Fibroblast of upper back skin (primary cell): ENCODE measurements around the gene GRK5.

ENCODE experiments used
- DNase-seq: peaks from one replicate; pipeline ENCODE4 v3.0.0-alpha.2; 2013

The GRK5 gene

DNA sequence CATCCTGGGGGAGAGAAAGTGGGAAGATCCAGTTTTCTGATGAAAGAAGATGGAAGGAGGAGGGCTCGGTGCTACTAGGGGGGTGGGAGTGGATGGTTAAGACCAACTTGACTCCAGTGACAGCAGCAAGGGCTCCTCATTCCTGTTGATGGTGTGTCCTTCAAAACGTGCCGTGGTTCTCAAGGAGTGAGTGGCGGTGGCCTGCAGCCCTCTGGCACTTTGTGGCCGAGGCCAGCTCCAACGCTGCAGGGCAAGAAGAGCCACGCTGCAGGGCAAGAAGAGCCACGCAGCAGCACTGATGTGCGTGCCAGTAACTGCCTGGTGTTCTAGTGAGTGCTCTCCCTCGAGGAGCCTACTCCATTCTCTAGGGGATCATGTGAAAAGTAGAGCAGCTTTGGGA is 72.1 kb downstream of the GRK5 start:
- no peak for DNase-seq

GRCh38 chr10:119281581-119282071 is 74.3 kb downstream of the GRK5 start:
- no peak for DNase-seq

- no peak for DNase-seq
These were observed 75.1 kb downstream of the GRK5 start for GRCh38 chr10:119282446-119282845.

DNA sequence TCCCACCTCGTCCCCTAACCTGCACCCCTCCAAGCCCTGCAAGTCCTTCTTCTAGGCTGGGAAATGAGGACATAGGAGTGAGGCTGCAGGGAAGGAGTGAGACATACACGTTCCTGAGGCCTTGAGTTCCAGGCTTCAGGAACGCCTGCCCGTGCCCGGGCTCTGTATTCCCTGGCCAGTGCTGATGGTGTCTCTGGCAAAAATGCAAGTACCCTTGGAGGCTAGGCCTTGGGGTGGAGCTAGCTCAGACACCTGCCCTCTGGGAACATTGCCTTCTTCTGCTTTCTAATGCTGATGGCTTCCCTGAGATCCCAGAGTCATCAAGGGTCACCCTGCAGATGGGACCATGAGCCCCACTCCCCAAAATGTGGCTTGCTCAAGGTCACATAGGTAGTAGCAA is 76.0 kb downstream of the GRK5 start:
- no peak for DNase-seq

DNA sequence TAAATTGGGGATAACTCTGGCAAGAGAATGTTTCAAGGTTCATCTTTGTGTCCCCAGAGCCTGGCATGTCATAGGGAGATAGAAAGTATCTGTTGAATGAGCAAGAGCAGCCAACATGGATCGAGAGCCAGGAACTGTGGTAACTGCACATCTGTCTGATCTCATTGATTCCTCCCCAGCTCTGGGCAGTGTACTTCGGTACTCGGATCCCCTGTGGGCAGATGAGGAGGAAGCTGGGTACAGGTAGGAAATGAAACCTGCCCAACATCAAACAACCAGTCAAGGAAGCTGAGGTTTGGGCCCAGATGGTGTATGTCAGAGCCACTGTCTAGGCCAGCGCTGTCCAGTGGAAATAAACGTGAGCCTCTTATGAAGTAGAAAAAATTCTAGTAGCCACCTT is 76.4 kb downstream of the GRK5 start:
- no peak for DNase-seq

- DNase-seq, result no peak
These were observed 77.3 kb downstream of the GRK5 start for GRCh38 chr10:119284679-119285096.

DNA sequence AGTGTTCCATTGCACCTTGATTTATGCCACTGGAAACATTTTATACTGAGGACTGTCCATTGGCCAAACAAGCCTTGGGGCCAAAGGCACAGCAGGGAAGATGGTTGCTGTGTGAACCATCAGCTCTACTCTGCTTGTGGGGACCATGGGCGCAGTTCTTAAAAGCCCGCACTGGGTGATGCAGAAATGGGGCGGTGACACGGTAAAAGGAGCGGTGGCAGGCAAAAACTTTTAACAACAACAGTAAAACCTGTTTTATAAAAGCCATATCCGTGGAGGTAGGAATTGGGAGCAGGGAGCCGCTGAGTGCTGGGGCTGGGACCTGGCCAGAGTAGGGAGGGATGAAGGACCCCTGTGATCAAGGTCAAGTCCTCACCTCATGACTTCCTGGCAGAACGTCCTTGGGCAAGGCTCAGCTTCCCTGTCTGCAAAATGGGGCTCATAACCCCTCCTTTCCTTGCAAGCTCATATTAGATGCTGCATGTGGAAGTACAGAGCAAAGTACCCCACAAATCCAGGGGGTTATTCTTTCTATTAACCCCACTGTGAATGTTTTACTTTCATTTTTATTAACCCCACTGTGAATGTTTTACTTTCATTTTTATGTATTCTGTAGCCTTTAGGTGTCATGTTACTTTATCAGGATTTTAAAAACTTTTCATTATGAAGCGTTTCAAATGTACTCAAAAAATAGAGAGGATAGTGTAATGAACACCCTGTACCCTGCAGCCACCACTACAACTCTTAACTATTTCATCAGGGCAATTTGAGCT is 78.3 kb downstream of the GRK5 start:
- no peak for DNase-seq

DNA sequence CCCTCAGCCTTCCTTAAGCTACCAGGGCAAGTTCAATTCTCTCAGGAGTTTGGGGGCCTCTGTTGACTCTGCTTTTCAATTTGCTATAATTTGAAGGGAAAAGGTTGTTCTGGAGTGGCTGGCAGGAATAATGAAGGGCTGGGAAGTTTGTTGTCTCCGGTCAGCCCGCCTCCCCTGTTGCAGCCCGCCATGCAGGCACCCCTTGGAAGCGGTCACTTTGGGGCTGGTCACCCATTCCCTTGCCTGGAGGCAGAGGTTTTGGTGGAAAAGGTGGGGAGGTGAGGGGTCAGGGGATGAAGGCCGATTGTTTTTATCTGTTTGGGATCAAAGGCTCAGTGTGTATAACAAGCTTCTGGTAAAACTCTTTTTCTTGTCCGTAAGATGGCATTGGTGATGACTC is 79.1 kb downstream of the GRK5 start:
- no peak for DNase-seq

- DNase-seq, result no peak
These were observed 79.7 kb downstream of the GRK5 start for GRCh38 chr10:119286983-119287633.

DNA sequence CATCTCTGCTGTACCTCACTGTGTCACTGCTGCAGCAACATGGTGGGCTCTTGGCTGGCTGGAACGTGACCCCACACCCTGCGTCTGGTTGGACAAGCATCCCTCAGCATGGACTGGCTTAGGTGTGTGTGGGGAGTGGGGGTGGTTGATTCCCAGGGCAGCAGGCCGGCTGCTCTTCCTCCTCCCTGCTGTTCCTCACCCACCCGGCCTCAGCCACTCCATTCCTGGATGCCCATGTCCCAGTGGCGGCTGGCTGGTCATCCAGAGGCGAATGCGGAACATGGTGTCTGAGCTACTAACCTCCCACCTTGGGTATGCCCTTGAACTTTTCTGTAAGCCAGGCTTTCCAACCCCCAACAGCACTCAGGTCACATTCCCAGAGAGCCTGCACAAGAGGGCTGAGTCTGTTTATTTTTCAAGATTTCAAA is 81.2 kb downstream of the GRK5 start:
- DNase-seq, result no peak

DNA sequence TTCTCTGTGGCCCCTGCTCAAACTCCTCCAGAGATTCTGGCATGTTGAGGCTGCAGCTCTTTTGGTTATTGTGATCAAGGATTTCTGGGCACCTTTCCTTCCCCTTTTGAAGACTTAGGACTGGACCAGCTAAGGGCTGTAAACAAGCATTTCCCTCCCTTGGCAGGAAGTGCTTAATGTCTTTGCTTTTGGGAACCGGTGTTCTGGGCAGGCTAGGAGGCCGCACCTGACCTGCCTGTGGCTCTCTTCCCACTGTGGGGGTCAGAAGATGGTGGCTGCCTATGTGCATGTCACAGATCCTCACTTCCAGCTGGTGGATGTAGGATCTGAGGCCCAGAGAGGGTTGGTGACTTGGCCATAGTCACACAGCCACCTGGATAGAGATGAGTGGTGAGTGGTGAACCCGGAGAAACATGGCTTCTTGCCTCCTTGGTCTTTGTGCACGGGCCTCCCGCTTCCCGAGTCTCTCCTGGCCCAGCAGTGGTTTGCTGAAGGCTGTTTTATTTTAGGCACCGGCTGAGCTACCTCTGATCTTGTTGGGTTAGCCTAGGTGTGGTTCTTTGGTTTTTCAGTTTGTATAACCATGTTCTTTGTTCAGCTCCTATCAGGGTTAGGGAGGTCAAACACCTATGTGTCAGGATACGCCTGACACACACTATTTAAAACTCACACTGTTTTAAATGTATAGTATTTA is 82.0 kb downstream of the GRK5 start:
- no peak for DNase-seq

- DNase-seq, result peak; percentile 20
These were observed 83.1 kb downstream of the GRK5 start for GRCh38 chr10:119290301-119291048.

GRCh38 chr10:119291223-119291900 is 84.0 kb downstream of the GRK5 start:
- no peak for DNase-seq

DNA sequence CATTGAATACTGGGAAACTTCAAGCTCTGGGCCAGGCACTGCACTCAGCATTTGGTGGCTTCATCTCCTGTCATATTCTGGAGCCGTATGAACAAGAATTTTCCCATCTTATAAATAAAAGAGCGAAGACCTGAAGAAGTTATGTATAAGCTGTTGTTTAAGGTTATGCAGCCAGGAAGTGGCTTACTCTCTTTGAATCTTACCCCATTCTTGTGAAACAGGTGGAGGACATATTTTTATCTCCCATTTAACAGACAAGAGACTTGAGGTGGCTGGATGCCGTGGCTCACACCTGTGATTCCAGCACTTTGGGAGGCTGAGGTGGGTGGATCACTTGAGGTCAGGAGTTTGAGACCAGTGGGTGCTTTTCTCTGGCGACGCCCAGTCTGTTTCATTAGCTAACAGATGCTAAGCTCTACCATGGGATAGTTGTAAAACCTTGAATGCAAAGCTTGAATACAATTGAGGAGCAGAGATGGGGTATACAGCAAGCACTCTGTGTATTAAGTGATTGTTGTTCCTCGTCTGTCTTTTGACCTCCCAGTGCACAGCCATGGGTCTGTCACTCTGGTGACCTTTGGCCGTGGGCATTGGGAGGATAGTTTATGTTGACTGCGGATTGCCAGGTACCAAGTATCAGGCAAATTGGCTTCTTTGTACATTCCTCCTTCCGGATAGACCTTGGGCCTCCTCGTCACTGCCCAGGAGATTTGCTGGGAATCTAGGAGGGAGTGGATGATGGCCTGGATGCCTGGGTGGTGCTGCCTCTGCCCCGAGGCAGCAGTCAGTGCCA is 85.8 kb downstream of the GRK5 start:
- DNase-seq, result no peak

DNA sequence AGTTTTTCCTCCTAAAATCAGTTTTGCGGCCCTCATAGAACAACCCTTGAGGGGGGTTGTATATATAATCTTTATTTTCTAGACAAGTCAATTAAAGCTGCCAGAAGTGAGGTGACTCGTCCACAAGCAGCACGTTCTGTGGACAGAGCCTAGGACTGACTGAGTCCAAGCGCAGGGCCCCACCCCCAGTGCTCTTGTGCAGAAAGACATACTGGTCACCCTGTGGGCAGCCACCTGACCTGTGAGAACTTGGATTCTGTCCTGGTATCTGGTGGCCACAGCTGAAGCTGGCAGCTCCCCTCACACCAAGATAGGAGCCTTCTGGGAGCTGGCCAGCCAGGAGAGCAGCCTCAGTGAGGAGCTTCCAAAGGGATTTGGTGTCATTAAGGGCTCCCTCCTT is 89.3 kb downstream of the GRK5 start:
- DNase-seq, result no peak

- no peak for DNase-seq
These were observed 90.0 kb downstream of the GRK5 start for GRCh38 chr10:119297207-119297968.

- no peak for DNase-seq
These were observed 91.4 kb downstream of the GRK5 start for GRCh38 chr10:119298810-119299209.

DNA sequence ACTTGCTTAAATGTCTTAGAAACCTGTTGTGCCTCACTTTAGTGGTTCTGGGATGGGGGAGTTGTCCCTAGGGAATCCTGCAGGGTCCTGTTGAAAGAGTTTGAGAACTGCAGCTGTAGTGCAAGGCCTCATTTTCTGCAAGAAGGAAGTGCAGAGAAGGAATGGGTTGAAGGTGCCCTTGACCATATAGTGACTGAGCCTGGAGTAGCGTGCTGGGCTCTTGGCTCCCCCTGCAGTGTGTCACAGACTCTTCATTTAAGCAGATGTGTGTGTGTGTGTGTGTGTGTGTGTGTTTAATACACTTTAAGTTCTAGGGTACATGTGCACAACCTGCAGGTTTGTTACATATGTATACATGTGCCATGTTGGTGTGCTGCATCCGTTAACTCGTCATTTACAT is 92.2 kb downstream of the GRK5 start:
- DNase-seq, result peak; percentile 29

GRCh38 chr10:119301397-119301796 is 94.0 kb downstream of the GRK5 start:
- DNase-seq, result no peak

GRCh38 chr10:119302172-119302571 is 94.8 kb downstream of the GRK5 start:
- DNase-seq, result no peak
